Bone marrow (tissue), 2 donors: ENCODE results near the gene ADCY5.
A peak's percentile ranks its signal among the peaks of the same experiment; 100 is the strongest.

Experiments
- DNase-seq, 2 donors: peaks; one replicate each; lab custom pipeline; 2025; lab: John Stamatoyannopoulos, UW

Gene ADCY5

GRCh38 chr3:123342631-123343080, 106.2 kb downstream of the ADCY5 start:
- no peak for DNase-seq

GRCh38 chr3:123341871-123342630, 106.8 kb downstream of the ADCY5 start:
- no peak for DNase-seq

GRCh38 chr3:123340336-123340735, 108.6 kb downstream of the ADCY5 start:
- no peak for DNase-seq

- no peak for DNase-seq
These were observed 109.6 kb downstream of the ADCY5 start for GRCh38 chr3:123339302-123339701.

GRCh38 chr3:123338620-123339061, 110.2 kb downstream of the ADCY5 start:
- DNase-seq = no peak

- DNase-seq = no peak
These were observed 110.8 kb downstream of the ADCY5 start for GRCh38 chr3:123337948-123338619.

GRCh38 chr3:123337226-123337625, 111.7 kb downstream of the ADCY5 start:
- no peak for DNase-seq

GRCh38 chr3:123336441-123336851, 112.4 kb downstream of the ADCY5 start:
- DNase-seq = no peak

- DNase-seq = no peak
These were observed 112.9 kb downstream of the ADCY5 start for GRCh38 chr3:123336001-123336400.

GRCh38 chr3:123335007-123335670, 113.8 kb downstream of the ADCY5 start:
- no peak for DNase-seq

- DNase-seq = no peak
These were observed 114.8 kb downstream of the ADCY5 start for GRCh38 chr3:123334056-123334455.

- DNase-seq = no peak
These were observed 115.5 kb downstream of the ADCY5 start for GRCh38 chr3:123333401-123333800.

GRCh38 chr3:123332124-123332641, 116.7 kb downstream of the ADCY5 start:
- no peak for DNase-seq

- DNase-seq = no peak
These were observed 117.2 kb downstream of the ADCY5 start for GRCh38 chr3:123331651-123332050.

GRCh38 chr3:123331006-123331405, 117.9 kb downstream of the ADCY5 start:
- no peak for DNase-seq

GRCh38 chr3:123330441-123330991, 118.4 kb downstream of the ADCY5 start:
- no peak for DNase-seq

- DNase-seq = no peak
These were observed 119.1 kb downstream of the ADCY5 start for GRCh38 chr3:123329636-123330340.

- peak; percentile 11 to 41 for DNase-seq
These were observed 119.8 kb downstream of the ADCY5 start for GRCh38 chr3:123328851-123329635.

- DNase-seq = no peak
These were observed 120.7 kb downstream of the ADCY5 start for GRCh38 chr3:123327956-123328850.

- no peak for DNase-seq
These were observed 121.4 kb downstream of the ADCY5 start for GRCh38 chr3:123327480-123327879.
